SK-N-SH treated with all-trans-retinoic acid at 6 μM for 48 hours (cell line): ENCODE data around the gene FBXL17.

ENCODE experiments used
- ATAC-seq: fragments of 200-7000 bp; cut with Tn5 transposase; 3 replicates; pipeline ENCODE4 v1.9.1; 2020; ENCODE audit warnings: mild to moderate bottlenecking, moderate library complexity
- ARNTL ChIP-seq: fragments of 450-650 bp; formaldehyde crosslinking; IDR thresholded peaks from 2 replicates; pipeline ENCODE4 v1.5.0; 2020; ENCODE audit warnings: low read depth, mild to moderate bottlenecking, moderate library complexity, borderline replicate concordance
- BACH2 ChIP-seq: fragments of 250-450 bp; sonication (Bioruptor Pico); IDR thresholded peaks from 2 replicates; pipeline ENCODE4 v1.9.0; 2021; ENCODE audit warnings: mild to moderate bottlenecking, borderline replicate concordance
- CSDC2 ChIP-seq: fragments of 250-450 bp; sonication (Bioruptor Pico); IDR thresholded peaks from 2 replicates; pipeline ENCODE4 v1.5.0; 2020; ENCODE audit warnings: mild to moderate bottlenecking, moderate library complexity
- ESRRG ChIP-seq: fragments of 250-450 bp; sonication (Bioruptor Pico); IDR thresholded peaks from 2 replicates; pipeline ENCODE4 v1.6.1; 2021; ENCODE audit warnings: mild to moderate bottlenecking
- GLIS3 ChIP-seq: fragments of 250-450 bp; sonication (Bioruptor Pico); IDR thresholded peaks from 2 replicates; pipeline ENCODE4 v1.5.0; 2020; ENCODE audit warnings: mild to moderate bottlenecking, moderate library complexity
- ISL1 ChIP-seq: fragments of 250-450 bp; sonication (Bioruptor Pico); IDR thresholded peaks from 2 replicates; pipeline ENCODE4 v2.1.2; 2022; ENCODE audit warnings: mild to moderate bottlenecking, moderate library complexity
- OSR1 ChIP-seq: fragments of 250-450 bp; sonication (Bioruptor Pico); IDR thresholded peaks from 2 replicates; pipeline ENCODE4 v1.8.0; 2022; ENCODE audit warnings: moderate library complexity, mild to moderate bottlenecking, inconsistent platforms
- PPARA ChIP-seq: fragments of 250-450 bp; sonication (Bioruptor Pico); IDR thresholded peaks from 2 replicates; pipeline ENCODE4 v1.5.0; 2020; ENCODE audit warnings: mild to moderate bottlenecking, borderline replicate concordance
- RARB ChIP-seq: fragments of 250-450 bp; sonication (Bioruptor Pico); IDR thresholded peaks from 2 replicates; pipeline ENCODE4 v1.8.0; 2021; ENCODE audit warnings: mild to moderate bottlenecking, moderate library complexity
- SNAI2 ChIP-seq: fragments of 250-450 bp; sonication (Bioruptor Pico); IDR thresholded peaks from 2 replicates; pipeline ENCODE4 v1.5.0; 2020; ENCODE audit warnings: mild to moderate bottlenecking, moderate library complexity
- TCF4 ChIP-seq: fragments of 250-450 bp; sonication (Bioruptor Pico); IDR thresholded peaks from 2 replicates; pipeline ENCODE4 v1.8.0; 2021; ENCODE audit warnings: mild to moderate bottlenecking, moderate library complexity, borderline replicate concordance
- TOX ChIP-seq: fragments of 250-450 bp; sonication (Bioruptor Pico); IDR thresholded peaks from 2 replicates; pipeline ENCODE4 v1.8.0; 2021; ENCODE audit warnings: mild to moderate bottlenecking, moderate library complexity, borderline replicate concordance
- ZC3H10 ChIP-seq: fragments of 250-450 bp; sonication (Bioruptor Pico); IDR thresholded peaks from 2 replicates; pipeline ENCODE4 v1.5.1; 2021; ENCODE audit warnings: mild to moderate bottlenecking, moderate library complexity
- ZFP3 ChIP-seq: fragments of 250-450 bp; sonication (Bioruptor Pico); IDR thresholded peaks from 2 replicates; pipeline ENCODE4 v1.5.0; 2020; ENCODE audit warnings: mild to moderate bottlenecking, moderate library complexity
- ZFP30 ChIP-seq: fragments of 450-650 bp; formaldehyde crosslinking; IDR thresholded peaks from 2 replicates; pipeline ENCODE4 v1.5.0; 2022; ENCODE audit warnings: mild to moderate bottlenecking, moderate library complexity
- ZNF70 ChIP-seq: fragments of 450-650 bp; formaldehyde crosslinking; IDR thresholded peaks from 2 replicates; pipeline ENCODE4 v1.5.0; 2020; ENCODE audit warnings: mild to moderate bottlenecking, moderate library complexity
- ZNF8 ChIP-seq: fragments of 450-650 bp; formaldehyde crosslinking; IDR thresholded peaks from 2 replicates; pipeline ENCODE4 v1.5.0; 2020; ENCODE audit warnings: mild to moderate bottlenecking, moderate library complexity
- TF ChIP-seq, protein P1 (sequence below): fragments of 250-450 bp; sonication (Bioruptor Pico); IDR thresholded peaks from 2 replicates; pipeline ENCODE4 v1.5.1; 2021; ENCODE audit warnings: mild to moderate bottlenecking, moderate library complexity
- TF ChIP-seq, protein P2 (sequence below): fragments of 250-450 bp; sonication (Bioruptor Pico); IDR thresholded peaks from 2 replicates; pipeline ENCODE4 v1.8.0; 2020; ENCODE audit warnings: mild to moderate bottlenecking, moderate library complexity, borderline replicate concordance
- TF ChIP-seq, protein P3 (sequence below): fragments of 250-450 bp; sonication (Bioruptor Pico); IDR thresholded peaks from 2 replicates; pipeline ENCODE4 v1.5.0; 2020; ENCODE audit warnings: mild to moderate bottlenecking, moderate library complexity
- TF ChIP-seq, protein P4 (sequence below): fragments of 250-450 bp; sonication (Bioruptor Pico); IDR thresholded peaks from 2 replicates; pipeline ENCODE4 v1.8.0; 2021; ENCODE audit warnings: low read depth, mild to moderate bottlenecking, moderate library complexity, borderline replicate concordance

The FBXL17 gene

DNA sequence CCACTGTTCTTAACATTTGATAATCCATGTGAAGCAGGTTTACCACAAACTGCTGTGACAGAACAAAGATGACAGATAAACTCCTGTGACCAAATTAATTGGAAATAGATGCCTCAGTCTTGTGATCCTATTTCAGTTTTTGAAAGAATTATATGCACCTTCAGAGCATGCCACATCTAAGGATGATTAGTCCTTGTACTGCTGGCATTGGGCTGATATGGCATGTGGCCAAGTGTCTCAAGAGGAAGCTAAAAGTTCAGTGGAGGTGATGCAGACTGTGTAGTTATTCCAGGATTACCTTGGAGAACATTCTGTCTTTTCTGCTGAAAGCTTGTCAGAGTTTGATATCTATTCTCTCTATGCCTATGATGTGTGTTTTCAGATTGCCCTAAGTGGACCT lies 396.8 kb downstream of the FBXL17 start:
- TF ChIP-seq PPARA (CRISPR knock-in tag) (no peak), GLIS3 (CRISPR knock-in tag) (no peak), ZFP3 (CRISPR knock-in tag) (no peak), ZFP30 (CRISPR knock-in tag) (no peak), BACH2 (CRISPR knock-in tag) (no peak), ARNTL (CRISPR knock-in tag) (no peak), TCF4 (CRISPR knock-in tag) (no peak), RARB (CRISPR knock-in tag) (no peak), ESRRG (CRISPR knock-in tag) (no peak), CSDC2 (CRISPR knock-in tag) (no peak), OSR1 (CRISPR knock-in tag) (no peak), ISL1 (CRISPR knock-in tag) (no peak), ZC3H10 (CRISPR knock-in tag) (no peak), ZNF70 (CRISPR knock-in tag) (no peak)
- TF ChIP-seq, protein P1, sequence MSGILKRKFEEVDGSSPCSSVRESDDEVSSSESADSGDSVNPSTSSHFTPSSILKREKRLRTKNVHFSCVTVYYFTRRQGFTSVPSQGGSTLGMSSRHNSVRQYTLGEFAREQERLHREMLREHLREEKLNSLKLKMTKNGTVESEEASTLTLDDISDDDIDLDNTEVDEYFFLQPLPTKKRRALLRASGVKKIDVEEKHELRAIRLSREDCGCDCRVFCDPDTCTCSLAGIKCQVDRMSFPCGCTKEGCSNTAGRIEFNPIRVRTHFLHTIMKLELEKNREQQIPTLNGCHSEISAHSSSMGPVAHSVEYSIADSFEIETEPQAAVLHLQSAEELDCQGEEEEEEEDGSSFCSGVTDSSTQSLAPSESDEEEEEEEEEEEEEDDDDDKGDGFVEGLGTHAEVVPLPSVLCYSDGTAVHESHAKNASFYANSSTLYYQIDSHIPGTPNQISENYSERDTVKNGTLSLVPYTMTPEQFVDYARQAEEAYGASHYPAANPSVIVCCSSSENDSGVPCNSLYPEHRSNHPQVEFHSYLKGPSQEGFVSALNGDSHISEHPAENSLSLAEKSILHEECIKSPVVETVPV (CRISPR knock-in tag), result no peak
- TF ChIP-seq, protein P2, sequence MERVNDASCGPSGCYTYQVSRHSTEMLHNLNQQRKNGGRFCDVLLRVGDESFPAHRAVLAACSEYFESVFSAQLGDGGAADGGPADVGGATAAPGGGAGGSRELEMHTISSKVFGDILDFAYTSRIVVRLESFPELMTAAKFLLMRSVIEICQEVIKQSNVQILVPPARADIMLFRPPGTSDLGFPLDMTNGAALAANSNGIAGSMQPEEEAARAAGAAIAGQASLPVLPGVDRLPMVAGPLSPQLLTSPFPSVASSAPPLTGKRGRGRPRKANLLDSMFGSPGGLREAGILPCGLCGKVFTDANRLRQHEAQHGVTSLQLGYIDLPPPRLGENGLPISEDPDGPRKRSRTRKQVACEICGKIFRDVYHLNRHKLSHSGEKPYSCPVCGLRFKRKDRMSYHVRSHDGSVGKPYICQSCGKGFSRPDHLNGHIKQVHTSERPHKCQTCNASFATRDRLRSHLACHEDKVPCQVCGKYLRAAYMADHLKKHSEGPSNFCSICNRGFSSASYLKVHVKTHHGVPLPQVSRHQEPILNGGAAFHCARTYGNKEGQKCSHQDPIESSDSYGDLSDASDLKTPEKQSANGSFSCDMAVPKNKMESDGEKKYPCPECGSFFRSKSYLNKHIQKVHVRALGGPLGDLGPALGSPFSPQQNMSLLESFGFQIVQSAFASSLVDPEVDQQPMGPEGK (CRISPR knock-in tag), result no peak
- TF ChIP-seq, protein P3, sequence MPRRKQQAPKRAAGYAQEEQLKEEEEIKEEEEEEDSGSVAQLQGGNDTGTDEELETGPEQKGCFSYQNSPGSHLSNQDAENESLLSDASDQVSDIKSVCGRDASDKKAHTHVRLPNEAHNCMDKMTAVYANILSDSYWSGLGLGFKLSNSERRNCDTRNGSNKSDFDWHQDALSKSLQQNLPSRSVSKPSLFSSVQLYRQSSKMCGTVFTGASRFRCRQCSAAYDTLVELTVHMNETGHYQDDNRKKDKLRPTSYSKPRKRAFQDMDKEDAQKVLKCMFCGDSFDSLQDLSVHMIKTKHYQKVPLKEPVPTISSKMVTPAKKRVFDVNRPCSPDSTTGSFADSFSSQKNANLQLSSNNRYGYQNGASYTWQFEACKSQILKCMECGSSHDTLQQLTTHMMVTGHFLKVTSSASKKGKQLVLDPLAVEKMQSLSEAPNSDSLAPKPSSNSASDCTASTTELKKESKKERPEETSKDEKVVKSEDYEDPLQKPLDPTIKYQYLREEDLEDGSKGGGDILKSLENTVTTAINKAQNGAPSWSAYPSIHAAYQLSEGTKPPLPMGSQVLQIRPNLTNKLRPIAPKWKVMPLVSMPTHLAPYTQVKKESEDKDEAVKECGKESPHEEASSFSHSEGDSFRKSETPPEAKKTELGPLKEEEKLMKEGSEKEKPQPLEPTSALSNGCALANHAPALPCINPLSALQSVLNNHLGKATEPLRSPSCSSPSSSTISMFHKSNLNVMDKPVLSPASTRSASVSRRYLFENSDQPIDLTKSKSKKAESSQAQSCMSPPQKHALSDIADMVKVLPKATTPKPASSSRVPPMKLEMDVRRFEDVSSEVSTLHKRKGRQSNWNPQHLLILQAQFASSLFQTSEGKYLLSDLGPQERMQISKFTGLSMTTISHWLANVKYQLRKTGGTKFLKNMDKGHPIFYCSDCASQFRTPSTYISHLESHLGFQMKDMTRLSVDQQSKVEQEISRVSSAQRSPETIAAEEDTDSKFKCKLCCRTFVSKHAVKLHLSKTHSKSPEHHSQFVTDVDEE (CRISPR knock-in tag), result no peak

DNA sequence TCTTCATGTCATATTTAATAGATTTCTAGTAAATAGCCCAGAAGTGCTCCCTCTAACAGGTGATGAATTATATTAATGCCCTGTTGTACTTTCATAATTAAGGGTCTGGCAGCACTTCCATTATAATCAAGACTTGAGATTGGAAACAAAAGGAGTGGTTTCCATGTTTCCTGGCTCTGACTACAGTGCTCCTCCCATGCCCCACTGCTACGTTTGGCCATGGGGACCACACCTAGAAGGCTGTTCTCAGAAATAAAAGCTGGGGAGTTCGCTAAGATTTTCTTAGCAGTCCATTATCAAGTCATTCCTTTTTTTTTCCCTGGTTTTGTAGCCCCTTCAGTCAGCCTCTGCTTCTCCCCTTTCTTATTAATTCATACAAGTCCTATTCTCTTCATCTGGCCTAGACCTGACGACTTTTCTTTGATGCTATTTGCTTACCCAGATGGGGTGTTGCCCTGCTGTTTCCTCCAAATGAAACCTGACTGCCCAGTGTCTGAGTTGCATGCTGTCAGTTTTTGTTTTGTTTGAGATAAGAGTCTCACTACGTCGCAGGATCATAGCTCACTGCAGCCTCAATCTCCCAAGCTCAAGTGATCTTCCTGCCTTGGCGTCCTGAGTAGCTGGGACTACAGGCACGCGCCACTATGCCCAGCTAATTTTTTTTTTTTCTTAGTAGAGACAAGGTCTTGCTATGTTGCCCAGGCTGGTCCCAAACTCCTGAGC lies 399.0 kb downstream of the FBXL17 start:
- ATAC-seq, result no peak

More for the DNA sequence above, 396.8 kb downstream of the FBXL17 start:
- ATAC-seq, result no peak

More for the DNA sequence above, 399.0 kb downstream of the FBXL17 start:
- no peak for TF ChIP-seq ISL1 (CRISPR knock-in tag)
- TF ChIP-seq TCF4 (CRISPR knock-in tag), result no peak
- TF ChIP-seq, protein P2 (CRISPR knock-in tag), result no peak
- TF ChIP-seq ZC3H10 (CRISPR knock-in tag), result no peak
- TF ChIP-seq, protein P4, sequence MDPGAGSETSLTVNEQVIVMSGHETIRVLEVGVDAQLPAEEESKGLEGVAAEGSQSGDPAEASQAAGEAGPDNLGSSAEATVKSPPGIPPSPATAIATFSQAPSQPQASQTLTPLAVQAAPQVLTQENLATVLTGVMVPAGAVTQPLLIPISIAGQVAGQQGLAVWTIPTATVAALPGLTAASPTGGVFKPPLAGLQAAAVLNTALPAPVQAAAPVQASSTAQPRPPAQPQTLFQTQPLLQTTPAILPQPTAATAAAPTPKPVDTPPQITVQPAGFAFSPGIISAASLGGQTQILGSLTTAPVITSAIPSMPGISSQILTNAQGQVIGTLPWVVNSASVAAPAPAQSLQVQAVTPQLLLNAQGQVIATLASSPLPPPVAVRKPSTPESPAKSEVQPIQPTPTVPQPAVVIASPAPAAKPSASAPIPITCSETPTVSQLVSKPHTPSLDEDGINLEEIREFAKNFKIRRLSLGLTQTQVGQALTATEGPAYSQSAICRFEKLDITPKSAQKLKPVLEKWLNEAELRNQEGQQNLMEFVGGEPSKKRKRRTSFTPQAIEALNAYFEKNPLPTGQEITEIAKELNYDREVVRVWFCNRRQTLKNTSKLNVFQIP (CRISPR knock-in tag), result no peak
- no peak for TF ChIP-seq GLIS3 (CRISPR knock-in tag)
- TF ChIP-seq TOX (CRISPR knock-in tag), result no peak
- TF ChIP-seq ZFP3 (CRISPR knock-in tag), result no peak
- TF ChIP-seq, protein P3 (CRISPR knock-in tag), result no peak
- no peak for TF ChIP-seq OSR1 (CRISPR knock-in tag)
- no peak for TF ChIP-seq ARNTL (CRISPR knock-in tag)
- TF ChIP-seq PPARA (CRISPR knock-in tag), result no peak
- TF ChIP-seq, protein P1 (CRISPR knock-in tag), result no peak
- TF ChIP-seq SNAI2, result no peak
- no peak for TF ChIP-seq ESRRG (CRISPR knock-in tag)
- no peak for TF ChIP-seq ZFP30 (CRISPR knock-in tag)
- no peak for TF ChIP-seq ZNF8 (CRISPR knock-in tag)
- no peak for TF ChIP-seq CSDC2 (CRISPR knock-in tag)
